ENCODE results near the gene PPFIA4.
"Not testable (repeated sequence)": the region's sequence is repeated elsewhere in the genome, so short reads cannot be mapped to it uniquely, and the experiment has no call there.

Gene PPFIA4

DNA sequence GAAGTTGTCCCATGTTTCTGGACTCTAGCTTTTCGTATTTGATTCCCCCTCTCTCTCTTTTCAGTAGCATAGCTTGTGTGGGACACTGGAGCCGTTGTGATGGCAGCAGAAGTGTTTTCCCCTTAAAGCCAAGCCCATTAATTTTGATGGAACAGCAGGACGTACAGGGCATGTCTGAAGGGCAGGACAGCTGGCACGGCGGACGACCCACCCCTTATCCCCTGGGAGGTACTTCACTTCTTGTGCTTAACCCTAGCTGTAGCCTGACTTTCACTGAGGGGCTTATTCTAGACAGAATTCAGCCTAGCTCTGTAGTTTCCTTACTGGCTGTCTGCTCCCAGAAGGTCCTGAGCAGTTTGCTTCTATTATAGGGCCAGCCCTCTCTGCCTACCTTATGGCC is 8.6 kb upstream of the PPFIA4 start:
- no peak for DNase-seq

DNA sequence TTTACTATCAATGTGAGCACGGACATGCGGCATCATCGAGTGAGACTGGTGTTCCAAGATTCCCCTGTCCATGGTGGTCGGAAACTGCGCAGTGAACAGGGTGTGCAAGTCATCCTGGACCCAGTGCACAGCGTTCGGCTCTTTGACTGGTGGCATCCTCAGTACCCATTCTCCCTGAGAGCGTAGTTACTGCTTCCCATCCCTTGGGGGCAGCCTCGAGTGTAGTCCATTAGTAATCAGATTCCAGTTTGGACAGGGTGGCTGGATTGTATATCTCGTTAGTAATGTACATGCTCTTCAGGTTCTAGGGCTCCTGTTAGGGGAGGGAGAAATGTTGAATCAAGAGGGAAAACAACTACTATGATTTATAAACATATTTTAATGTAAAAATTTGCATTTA is 3.4 kb upstream of the PPFIA4 start:
- DNase-seq: not testable (repeated sequence)

DNA sequence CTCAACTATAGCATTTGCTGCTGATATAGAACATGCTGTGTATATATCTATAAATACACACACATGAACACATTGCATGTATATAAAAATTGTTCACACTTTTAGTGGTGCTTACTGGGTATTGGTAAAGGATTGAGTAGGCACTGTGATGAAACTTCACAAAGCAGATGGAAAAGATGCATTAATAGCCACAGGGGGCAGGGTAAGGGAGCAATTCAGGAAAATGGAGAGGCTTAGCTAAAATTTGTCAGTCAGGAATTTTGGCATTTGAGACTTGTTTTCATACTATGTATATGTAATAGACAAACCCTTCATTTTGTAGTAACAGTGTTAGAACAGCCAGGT is 633 bp upstream of the PPFIA4 start:
- DNase-seq: no peak

DNA sequence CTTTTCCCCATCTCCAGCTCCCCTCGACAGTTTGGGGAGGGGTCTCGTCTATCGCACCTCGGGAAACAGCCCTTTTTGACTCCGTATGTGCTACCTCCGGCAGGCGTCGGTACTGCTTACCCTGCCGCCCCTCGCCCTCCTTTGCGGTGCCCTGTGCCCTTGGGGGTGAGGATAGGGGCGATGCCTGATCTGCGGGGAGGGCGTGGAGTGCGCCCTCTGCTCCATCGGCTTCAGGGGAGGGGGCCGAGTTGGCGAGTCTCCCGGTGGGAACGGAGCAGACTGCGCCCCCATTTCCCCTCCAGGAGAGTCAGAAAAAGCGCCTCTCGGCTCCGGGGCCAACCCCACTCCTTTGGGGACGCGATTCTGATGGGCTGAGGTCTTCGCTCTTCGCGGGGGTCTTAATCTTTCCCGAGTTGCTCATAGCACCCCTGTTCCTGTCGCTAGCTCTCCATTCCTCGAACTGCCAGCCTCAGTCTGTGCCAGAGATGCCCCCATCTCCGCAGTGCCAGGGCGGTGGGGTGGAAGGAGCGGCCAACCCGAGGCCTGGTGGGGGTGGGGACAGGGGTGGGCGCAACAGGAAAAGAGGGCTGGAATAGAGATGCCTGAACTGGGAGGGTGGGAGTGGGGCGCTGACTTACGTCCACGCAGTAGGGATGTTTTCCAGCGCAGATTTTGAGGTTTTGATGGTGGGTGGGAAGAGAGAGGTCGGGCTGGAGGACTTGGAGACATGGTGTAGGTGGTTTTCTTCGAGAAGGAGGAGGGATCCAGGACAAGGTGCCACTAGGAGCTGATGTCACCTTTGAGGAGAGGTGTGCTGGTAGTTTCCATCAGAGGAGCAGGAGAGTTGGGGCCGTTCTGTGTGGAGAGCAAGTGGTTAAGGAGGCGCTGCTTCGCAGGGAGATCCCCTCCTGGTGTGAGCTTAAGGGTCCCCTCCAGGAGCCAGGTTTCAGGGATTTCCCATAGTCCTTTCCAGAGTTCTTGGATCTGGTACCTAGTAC is 674 bp downstream of the PPFIA4 start:
- DNase-seq: no peak

DNA sequence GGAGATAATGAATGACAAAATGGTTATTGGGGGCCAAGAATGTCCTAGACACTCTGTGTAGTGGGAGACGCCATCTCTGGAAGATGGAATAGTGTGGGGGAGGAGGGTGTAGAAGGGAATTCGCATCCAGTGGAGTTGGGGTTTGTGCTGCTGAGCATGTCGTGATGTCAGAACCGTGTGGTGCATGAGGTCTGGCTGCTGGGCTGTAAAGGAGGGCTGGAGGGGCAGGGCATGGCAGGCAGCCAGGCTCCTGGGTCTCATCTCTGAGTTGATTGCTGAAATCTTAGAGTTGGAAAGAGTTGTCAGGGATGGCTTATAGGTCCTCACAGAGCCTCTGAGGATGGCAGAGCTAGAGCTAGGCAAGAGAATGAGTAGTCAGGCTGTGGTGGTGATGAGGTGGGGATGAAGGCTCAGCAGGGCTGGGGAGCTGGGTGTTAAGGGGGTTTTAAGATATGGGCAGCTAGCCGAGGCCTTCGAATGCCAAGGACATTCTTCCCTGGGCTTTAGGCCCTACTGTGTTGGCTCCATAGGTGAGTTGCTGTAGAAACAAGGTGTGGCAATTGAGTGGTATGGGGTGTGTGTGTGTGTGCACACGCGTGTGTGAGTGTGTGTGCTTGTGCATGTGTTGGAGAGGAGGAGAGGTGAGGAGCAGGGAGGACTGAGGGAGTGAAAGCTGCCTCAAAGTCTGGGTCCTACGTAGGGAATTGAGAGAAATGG is 1.9 kb downstream of the PPFIA4 start:
- no peak for DNase-seq

DNA sequence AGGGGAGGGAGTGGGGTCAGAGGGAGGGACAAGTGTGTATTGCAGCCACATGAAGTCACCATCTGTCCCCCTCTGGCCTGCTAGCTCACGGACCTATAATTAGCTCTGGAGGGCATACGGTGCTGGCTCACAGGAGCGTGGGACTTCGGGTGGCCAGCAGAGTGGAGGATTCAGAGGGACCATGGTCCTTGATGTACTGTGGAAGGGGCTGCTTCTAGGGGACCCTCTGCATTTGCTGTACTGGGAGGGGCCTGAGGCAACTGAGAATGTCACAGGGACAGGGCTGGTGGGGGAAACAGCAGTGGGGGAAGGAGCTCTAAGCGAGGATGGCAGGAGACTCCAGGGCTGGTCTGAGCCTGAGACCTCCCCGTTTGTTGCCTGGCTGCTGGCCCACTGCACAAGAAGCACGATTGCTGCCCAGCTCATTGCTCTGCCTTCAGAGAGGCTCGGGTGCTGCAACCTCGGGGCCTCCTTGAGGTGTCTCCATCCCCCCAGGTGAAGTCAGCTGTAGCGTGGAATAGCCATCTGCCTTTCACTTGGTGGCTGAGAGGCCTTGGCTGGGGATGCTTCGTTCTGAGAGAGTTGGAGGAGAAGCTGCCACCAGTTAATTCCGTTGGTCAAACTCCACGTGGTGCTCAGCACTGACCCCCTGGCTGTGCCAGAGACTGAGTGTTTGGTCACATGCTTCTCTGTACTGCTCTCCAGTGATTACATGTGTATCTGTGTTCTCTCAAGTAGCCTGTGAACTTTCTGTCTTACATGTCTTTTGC is 2.7 kb downstream of the PPFIA4 start:
- no peak for DNase-seq

DNA sequence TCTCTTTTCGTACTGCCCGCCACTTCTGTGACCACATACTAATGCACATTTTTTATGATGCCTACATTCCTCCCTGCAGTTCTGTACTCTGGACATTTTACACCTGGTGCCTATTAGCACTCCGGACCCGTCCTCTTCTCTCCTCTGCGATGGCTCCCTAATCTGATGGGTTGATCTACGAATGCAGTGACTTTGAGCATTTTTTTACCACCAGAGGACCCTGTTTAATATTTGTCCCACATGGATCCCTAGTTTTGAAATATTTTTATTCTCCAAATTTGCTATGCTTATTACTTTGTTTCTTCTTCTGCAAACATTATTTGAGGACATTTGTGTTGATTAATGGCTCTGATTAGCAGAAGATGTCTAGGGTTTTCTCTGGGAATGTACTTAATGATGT is 5.2 kb downstream of the PPFIA4 start:
- DNase-seq: no peak

DNA sequence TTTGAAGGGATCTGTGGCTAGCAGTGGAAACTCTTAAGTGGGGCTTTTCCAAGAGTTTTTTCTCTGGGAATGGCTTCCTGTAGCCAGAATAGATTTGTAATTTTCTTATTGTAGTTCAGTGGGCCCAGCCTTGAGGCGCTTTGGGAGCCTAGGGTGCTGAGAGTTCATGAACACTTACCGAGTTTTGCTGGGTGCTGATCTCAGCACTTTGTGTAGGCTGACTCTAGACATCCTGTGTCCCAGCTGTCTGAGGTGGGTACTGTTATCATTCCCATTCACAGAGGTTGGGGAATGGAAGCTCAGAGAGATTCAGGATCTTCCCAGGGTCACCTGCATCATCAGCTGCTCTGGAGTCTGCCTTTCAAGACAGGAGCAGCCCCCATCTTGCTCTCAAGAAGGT is 7.0 kb downstream of the PPFIA4 start:
- no peak for DNase-seq

DNA sequence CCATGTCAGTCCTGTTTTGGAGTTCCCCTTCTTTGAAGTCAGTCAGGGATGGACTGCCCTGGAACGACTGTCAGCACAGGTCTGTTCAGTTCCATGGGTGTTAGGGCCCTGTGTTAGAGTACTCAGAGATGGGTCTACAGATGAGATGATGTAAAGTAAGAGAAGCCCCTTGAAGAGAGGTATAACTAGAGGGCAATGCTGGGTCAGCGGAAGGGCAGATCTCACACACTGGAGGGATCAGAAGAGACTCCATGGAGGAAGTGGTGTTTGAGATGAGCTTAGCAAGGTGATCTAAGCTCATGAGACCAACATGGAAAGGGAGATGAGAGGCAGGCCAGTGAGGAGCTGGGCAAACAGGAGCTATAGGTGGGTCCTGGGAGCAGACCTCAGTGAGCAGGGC is 7.6 kb downstream of the PPFIA4 start:
- DNase-seq: no peak

DNA sequence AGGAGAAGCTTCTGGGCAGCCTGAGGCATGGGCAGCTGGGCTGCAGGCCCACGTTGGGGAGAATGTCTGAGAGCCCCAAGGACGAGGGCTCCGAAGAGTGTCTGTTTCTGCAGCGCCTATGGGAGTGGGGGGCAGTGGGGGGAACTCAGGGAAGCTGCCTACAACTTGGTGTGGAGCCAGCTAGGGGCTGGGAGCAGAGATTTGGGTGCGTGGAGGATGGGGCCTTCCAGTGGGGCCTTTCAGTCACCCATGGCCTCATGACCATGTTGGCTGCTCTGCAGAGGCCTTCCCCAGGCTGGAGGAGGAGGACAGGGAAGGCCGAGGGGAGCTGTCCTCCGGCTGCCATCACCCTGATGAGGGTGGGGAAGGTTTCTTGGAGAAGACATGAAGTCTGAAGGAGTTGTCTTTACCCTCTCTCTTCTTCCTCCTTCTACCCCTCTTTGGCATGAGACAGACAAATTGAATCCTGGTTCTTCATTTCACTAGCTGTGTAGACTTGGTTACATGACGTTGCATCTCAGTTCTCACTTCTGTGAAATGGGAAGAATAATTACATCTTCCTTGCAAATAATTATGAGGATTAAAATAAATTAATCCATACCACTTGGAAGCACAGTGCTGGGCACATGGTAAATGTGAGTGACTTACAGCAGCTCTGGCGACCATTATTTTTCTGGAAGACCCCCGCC is 8.3 kb downstream of the PPFIA4 start:
- DNase-seq: no peak

DNA sequence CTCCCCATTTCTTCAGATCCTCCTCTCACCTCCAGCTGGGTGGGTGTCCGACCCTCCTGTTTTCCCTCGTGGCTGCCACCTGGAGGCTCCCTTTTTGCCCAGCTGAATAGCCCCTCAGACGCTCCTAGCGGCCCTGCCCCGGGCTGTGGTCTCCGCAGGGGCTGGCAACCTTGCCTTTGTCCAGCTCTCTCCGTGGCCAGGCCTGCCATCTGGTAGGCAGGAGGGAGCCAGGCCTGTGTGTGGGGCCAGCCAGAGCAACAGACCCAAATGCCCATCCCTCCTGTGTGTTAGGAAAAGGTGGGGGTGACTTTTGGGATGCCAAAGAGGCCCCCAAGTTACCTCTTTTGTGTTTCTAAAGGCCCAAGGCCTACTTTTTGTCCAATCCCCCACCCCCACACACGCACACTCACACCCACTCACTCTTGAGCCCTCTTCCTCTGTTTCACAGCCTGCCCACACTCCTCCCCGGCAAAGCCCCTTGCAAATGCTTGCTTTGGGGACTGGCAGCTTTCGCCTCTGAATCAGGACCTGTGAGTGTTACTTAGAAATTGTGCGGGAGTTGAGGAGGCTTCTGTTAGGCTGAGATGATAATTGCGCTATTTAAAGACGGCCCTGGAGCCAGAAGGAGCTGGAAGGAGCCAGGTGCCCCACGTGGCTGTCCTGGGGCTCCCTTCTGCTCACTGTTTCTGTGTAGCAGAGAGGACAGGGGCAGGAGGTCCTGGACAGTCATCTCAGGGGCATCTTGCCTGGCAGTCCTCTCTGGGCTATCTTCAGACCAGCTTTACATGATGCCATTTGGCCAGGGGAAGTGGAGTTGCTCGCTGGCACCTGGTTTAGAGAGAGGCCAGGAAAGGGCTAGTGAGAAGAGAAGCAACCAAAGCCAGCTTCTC is 9.1 kb downstream of the PPFIA4 start:
- no peak for DNase-seq

DNA sequence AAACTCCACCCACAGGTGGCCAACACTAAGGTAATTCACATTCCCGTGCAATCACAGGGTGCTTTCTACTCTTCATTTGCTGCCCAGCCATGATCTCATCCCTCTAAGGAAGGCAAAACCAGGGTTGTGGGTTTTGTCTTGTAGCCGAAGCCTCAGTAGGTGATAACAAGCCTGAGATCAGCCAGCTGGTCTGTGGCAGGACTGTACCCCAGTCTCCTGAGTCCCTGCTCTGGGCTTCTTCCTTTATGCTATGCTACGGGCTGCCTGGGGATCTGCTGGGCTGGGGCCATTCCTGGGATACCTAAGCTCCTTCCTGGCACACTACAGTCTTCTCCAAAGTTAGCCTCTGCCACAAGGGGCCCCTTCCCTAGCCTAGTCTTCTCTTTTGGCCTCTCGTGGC is 9.8 kb downstream of the PPFIA4 start:
- DNase-seq: no peak

DNA sequence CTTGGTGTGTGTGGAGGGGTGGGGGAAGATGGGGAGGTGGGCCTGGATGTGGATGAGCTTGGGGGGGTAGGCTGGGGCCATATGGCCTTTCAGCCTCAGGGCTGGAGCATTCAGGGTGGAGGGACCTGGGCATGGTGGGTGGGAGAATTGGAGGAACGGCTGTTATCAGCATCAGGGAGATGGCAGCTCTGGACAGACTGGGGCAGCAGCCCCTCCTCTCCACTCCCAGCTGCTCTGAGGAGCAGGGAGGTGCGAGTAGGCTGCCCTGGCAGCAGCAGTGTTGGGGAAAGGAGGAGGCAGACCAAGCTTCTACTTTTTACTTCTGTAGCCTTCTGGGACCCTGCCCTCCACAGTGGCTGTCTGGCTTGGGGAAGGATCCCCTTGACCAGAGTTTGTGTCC is 10.2 kb downstream of the PPFIA4 start:
- no peak for DNase-seq

DNA sequence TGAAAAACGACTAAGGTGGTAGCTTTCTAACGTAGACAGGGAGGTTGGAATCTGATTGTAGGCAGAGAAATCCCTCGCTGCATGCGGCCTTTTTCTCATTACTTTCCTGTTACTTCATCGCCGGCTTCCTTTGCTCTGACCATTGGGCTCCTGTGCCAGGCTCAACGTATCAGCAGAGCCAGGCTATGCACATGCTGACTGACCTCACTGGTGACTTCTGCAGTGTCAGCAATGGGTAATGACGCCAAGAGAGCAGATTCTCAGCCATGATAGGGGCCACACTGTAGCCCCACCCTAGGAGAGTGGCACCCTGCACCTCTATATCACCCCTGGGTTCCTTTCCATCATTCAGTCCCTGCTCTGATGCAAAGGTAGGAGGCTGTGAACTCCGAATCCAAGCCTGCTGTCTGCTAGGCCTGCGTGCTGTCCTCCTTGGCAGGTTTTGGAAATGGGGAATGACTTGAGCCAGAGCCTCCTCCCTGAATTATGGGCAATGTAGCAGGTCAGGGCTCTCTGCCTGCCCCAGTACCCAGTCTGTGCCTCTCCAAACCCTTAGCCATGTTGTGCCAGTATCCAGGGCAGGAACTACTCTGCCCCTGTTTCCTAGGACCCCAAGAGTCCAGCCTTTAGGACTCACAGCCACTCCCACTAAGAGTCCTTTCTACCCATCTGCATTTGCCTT is 11.4 kb downstream of the PPFIA4 start:
- no peak for DNase-seq

DNA sequence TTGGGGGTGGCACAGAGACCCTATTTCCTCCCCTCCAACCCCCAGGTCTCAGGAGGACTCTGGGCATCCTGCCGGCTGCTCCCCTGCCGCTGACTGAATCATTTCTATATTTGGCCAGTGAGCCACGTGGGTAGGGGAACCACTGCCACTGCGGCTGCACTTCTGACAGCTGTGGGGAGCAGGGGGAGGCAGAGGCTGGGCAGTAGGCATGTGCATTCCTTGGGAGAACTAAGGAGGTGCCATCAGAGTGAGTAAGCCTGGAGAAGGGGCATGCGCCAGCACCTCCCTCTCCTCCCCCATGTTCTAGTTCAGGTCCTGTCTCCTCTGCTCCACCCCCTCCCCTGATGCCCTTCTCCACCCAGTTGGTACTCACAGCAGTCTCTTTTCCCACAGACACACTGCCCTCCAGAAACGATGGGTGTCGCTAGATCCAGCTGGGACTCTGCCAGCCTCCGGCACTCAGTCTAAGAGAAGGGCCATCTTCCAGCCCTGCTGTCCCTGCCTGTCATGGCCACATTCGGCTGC is 12.0 kb downstream of the PPFIA4 start:
- no peak for DNase-seq

DNA sequence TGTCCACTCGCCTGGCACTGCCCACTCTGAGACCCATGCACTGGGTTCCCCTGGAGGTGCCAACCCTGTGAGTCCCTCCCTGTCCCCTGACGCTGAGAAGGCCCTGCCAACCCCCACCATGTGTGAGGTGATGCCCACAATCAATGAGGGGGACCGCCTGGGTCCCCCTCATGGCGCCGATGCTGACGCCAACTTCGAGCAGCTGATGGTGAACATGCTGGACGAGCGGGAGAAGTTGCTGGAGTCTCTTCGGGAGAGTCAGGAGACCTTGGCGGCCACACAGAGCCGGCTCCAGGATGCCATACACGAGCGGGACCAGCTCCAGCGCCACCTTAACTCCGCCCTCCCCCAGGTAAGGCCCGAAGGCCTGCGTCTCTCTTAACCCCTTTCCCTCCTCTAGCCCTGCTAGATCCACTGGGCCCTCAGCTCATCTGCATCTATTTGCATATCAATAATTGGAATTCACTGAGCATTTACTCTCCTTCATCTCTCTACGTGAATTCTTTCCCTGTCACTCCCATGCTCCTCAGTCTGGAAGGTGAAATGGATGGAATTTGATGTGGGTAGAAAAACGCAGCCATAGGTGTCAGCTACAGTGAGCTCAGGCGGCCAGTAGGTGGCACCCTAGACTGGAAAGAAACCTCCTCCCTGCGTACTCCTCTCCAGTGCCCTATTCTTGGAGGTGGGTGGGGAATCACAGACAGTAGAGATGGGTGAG is 12.8 kb downstream of the PPFIA4 start:
- peak; percentile 73 for DNase-seq

DNA sequence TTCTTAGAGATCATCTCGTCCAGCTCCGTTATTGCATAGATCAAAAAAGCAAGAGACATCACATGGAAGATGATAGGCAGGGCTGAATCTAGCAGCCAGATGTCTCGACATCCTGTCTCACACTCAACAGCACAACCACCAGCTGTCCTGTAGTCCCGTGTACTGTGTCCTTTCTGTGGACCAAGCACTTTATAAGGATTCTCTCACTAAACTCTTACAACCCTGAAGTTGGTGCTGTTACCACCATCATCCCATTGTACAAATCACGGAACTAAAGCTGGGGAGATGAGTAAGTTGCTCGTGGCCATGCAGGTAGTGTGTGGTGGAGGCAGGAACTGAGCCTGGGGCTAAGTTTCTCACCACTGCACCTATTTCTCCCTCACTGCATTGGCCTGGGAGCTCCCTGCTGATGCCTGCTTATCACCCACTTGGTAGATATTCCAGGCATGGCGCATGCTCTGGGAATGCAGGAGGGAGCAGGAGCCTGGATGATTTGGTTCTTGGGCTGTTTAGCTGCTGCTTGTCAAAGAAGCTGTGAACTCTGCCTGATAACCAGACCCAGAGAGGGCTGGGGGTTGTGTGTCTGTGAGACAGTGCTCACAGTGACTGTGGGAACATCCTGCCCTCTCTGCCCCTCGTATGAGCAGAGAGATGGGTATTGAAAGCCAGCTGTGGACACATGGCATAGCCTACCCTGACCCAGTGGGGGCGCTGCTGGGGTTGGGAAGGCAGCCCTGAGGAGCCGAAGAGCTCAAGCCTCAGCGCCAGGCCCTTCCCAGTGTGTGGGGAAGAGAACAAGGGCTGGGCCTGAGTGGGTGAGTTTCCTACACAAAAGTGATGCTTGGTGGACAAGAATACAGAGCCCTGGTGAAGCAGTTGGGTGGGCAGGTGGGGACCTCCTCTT is 13.6 kb downstream of the PPFIA4 start:
- peak; percentile 22 for DNase-seq

DNA sequence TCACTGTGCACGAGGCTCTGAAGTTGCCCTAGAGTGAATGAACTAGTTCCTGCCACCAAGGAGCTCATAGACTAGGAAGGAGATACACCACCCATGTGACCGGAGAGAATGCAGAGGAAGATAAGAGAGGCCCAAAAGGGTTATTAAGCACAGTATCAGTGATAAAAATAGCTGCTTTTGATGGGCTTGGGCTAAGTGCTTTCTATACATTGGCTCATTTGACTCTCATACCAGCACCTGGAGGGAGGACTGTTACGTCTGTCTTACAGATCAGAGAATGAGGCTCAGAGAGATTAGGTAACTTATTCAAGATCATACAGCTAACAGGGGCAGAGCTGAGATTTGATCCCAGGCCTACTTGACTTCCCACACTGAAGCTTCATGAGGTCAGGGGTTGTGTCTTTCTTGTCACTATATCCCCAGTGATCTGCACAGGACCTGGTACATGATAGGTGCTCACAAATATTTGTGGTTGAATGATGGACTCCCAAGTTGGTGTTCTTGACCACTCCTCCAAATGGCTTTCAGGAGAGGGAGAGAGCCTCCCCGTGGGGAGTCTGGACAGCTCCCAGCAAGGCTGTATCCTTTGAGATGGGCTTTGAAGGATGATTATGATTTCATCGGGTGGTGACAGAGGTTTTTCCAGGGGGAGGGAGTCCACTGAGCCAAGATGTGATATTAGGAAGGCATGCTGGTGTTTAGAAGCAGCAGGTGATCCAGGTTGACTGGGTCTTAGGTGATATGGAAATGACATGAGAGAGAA is 14.4 kb downstream of the PPFIA4 start:
- DNase-seq: no peak

Measured in NCI-H2171 (cell line).